IPS DF 19.7 (cell line): ENCODE data around the gene CARNS1.

Experiments
- DNase-seq: peaks from one replicate; pipeline ENCODE4 v3.0.0-alpha.2; 2013; ENCODE audit warnings: low read depth, low spot score

CARNS1 gene

DNA sequence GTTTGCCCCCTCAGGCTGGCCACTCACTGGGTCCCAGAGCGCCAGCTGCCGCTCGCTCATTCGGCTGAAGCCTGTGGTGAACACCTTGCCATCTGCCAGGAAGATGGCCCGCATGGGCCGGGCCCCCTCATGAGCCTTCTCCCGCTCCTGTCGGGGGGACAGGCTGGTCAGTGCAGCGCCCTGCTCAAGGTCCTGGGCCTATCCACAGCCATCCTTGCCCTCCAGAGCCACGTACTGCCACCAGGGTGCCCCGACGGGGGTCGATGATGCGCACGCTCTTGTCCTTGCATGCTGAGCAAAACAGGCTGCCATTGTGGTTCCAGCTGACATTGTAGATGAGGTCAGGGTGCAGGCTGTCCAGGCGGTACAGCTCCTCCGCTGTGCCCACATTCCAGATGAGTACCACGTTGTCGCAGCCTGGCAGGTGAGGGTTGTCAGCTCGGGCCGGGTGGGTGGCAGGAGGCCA lies 25.7 kb downstream of the CARNS1 start:
- DNase-seq, result no peak

DNA sequence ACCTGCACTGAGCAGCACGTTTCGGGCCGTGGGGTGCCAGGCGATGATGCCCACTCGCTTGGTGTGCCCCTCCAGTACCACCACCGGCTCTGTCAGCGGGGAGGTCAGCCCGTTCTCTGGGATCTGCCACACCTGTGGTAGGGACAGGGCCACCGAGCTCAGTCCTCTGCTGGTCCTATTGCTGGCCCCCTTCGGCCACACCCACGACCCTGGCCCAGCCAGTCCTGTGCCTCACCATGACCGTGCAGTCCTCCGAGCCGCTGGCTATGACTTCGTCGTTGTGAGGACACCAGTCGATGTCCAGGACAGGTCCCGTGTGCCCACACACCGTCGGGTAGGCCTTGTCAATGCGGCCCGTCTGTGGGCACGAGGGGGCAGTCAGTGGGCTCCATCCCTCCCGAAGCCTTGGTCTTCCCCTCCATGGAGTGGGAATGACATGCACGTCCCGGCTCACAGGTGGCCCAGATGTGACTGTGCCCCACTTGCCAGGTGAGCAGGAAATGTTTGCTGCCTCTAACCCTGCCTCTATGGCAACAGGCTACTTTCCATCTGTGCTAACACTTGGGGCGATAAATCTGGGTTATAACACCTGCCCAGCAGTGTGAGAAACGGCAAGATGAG lies 26.4 kb downstream of the CARNS1 start:
- no peak for DNase-seq

GRCh38 chr11:67442504-67443404 lies 27.3 kb downstream of the CARNS1 start:
- no peak for DNase-seq

DNA sequence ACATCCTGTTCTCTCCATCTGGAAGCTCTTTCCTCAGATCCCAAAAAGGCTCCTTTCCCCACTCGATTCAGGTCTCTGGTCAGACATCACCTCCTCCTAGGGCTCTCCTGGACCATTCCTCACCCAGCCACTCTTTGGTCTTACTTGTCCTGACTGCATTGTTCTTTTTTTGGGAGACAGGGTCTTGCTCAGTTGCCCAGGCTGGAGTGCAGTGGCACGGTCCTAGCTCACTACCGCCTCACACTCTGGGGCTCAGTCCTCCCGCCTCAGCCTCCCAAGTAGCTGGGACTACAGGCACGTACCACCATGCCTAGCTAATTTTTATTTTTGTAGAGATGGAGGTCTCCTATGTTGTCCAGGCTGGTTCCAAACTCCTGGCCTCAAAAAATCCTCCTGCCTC lies 30.0 kb downstream of the CARNS1 start:
- no peak for DNase-seq

DNA sequence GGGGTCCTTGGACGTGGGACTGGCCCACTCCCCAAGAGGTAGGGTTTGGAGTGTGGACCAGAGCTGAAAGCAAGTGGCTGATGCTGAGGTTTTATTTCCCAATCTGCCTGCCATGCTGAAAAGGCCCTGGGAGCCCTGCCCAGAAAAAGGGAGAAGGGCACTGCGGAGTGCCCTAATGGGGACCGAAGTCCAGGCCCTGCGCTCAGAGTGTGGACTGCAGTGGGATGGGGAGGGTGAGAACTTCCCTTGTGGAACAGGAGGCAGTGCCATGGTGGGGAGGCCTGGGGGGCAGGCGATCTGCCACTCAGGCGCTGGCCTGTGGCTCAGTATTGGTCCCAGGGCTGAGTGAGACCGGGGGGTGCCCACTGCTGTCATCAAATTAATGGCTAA lies 32.7 kb downstream of the CARNS1 start:
- no peak for DNase-seq

- DNase-seq, result no peak
Observed at GRCh38 chr11:67449116-67449844, 33.8 kb downstream of the CARNS1 start.

DNA sequence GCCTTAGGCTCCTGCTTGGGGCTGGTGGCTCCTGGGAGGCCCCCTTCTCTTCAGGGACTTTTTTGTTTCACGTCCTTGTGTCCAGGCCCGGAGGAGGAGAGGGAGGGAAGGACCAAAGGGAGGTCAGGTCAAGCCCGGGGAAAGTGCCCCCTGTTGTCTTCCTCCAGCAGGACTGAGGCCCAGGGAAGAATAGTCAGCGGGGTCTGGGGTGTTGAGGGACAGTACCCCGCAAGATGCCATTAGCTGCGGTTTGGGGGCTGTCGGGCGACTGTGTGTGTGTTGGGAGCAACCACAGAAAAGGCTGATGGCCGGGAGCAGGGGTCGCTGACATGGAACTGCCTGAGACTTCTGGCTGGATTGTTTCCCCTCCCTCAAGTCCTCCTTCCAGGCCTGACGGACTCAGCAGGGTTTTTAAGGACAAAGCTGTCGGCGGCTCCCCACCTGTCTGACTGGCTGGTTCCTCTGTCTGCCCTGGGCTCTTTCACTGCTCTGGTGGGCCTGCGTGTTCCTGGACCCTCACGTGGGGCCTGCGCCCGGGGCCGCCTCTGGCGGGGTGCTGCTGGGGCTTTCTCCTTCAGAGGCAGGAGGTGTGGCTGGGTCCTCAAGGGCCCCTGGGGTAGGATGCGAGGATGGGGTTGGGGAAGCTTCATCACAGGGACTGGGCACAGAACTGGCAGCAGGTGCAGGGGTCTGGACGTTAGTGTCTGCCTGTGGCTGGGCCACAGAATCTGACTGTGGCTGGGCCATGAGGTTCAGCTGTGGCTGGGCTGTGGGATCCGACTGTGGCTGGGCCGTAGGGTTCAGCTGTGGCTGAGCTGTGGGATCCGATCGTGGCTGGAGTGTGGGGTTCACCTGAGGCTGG lies 35.5 kb downstream of the CARNS1 start:
- no peak for DNase-seq

DNA sequence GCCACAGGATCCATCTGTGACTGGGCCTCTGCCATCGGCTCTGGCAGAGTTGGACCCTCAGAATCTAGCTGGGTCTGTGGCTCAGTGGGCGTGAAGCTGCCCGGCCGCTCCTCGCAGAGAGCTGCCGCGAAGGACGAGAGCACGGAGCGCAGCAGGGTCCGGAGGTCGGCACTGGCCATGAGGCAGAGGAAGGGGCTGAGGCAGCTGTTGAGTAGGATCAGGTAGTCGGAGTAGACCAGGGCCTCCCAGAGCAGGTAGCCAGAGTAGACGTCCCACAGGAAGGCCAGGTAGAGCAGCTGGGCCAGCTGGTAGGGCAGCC lies 36.1 kb downstream of the CARNS1 start:
- no peak for DNase-seq

GRCh38 chr11:67452141-67452952 lies 36.9 kb downstream of the CARNS1 start, which contains the start of gene GPR152:
GPR152 (minus strand) TSS chr11:67452729; CDS start chr11:67452724, 5 bp downstream.
- no peak for DNase-seq

GRCh38 chr11:67453816-67454732 lies 38.6 kb downstream of the CARNS1 start:
- DNase-seq, result no peak

DNA sequence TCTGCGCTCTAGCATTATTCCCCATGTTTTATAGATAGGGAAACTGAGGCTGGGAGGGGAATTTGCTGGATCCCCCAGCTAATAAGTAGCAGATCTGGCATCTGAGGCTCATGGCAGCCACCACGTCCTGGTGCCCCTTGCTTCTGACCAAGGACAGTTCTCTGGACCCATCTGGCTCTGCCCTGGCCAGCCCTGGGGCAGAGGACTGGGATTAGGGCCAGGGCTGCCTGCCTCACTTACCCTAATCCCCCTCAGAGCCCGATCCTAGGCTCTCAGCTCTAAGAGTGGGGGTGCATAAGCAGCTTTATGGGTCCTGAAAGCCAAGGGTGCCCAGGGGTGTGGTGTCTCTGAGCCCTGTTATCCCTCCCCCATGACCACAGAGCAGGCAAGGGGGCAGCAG lies 39.6 kb downstream of the CARNS1 start, which contains the start of gene CABP4:
Gene CABP4 (plus strand): TSS at position 301 of the 400 bp plus-strand sequence. CDS start 70 bp downstream, at position 371.
- no peak for DNase-seq

DNA sequence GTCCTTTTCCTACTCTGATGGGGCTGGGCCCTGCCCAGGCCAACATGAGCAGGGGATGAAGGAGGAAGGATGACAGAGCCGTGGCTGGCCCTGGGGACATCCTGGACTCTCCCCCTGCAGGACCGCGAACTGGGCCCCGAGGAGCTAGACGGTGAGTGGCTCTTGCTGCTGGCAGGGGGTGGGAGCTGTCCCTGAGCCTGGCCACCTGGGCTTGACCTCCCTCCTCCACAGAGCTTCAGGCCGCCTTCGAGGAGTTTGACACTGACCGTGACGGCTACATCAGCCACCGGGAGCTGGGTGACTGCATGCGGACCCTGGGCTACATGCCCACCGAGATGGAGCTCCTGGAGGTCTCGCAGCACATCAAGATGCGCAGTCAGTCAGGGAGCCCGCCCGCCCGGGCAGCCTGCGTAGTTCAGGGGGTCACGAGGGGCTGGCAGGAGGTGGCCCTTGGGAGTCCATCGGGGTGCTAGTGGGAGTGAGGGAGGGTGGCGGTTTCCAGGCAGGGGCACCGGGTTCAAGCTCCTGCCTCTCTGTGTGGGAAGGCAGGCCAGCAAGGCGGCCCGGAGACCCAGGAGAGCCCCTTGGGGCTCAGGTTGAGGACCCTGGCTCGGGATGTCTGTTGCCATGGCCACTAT lies 40.7 kb downstream of the CARNS1 start:
- no peak for DNase-seq

DNA sequence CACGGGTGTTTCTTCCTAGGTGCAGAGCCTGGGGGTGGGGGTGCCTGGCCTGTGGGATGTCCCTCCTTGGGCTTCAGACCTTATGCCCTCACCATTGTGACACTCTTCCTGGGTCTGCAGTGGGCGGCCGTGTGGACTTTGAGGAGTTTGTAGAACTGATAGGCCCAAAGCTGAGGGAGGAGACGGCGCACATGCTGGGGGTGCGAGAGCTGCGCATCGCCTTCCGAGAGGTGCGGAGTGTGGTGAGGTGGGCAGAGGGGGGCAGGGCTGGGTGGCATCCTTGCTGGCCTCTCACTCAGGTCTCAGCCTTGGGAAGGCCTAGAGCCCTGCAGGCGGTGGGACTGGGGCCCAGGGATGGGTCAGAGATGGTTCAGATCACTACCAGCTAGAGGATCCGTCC lies 42.0 kb downstream of the CARNS1 start:
- no peak for DNase-seq

- no peak for DNase-seq
Observed at GRCh38 chr11:67458266-67458665, 42.8 kb downstream of the CARNS1 start.

GRCh38 chr11:67463186-67463585 lies 47.7 kb downstream of the CARNS1 start:
- no peak for DNase-seq

GRCh38 chr11:67463680-67464410 lies 48.4 kb downstream of the CARNS1 start:
- no peak for DNase-seq

DNA sequence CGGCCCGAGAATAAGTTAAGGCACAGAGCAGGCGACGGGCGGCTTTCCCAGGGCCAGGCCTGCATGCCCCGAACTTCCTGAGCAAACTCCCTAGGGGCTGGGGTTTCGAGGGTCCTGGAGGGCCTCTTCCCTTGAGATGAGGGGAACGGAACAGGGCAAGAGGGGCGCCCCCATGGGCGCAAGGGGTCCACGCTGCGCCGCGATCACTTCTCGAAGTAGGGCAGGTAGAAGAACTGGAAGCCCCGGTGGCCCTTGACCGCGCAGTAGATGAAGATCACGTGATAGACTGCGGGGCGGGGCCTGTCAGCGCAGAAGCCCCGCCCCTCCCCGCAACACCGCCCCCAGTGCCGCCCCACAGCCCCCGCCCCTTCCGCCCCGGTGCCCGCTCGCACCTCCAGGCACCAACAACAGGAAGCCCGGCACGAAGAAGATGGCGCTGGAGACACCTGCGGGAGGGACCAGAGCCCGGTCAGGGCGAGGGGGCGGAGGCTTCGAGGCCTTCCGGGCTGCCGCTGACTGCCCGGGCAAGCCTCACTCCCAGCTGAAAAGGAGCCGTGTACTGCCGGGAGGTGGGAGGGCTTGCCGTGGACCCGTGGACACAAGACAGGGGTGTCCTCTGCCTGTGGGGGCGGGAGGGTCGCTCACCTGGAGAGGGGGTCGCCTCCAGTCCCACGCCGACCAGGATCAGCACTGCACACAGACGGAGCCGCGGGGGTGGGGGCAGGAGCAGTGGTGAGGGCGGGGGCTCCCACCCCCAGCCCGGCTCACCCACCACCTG lies 49.1 kb downstream of the CARNS1 start:
- DNase-seq, result no peak

- no peak for DNase-seq
Observed at GRCh38 chr11:67465189-67465510, 49.7 kb downstream of the CARNS1 start.
